AG04449 (cell line): ENCODE results near the gene REX1BD.

Experiments used
- CTCF ChIA-PET: fragments of 350-600 bp; formaldehyde crosslinking; extraction: SDS; loops from one replicate; lab custom pipeline; 2021; ENCODE audit warnings: antibody characterized with exemption; lab: Yijun Ruan, JAX
- POLR2A ChIA-PET: fragments of 400-600, 350-600 bp; formaldehyde crosslinking; extraction: SDS; loops from one replicate; lab custom pipeline; 2020; ENCODE audit warnings: antibody characterized with exemption, inconsistent platforms; lab: Yijun Ruan, JAX
- DNase-seq: peaks from one replicate; pipeline ENCODE4 v3.0.0-alpha.2; 2010; ENCODE audit warnings: low read depth, low spot score
- H3K4me3 ChIP-seq: 2 replicates; pipeline ENCODE4 v1.5.1; 2011; ENCODE audit warnings: low read depth, mild to moderate bottlenecking, control low read depth, low read length
- TF ChIP-seq, protein P1 (sequence below): IDR thresholded peaks from one replicate; pipeline ENCODE4 v1.5.1; 2011; ENCODE audit warnings: mild to moderate bottlenecking, moderate library complexity, low read length, control low read depth, inconsistent platforms; ENCODE audit not compliant: insufficient read depth; ENCODE audit errors: missing control alignments

REX1BD gene

DNA sequence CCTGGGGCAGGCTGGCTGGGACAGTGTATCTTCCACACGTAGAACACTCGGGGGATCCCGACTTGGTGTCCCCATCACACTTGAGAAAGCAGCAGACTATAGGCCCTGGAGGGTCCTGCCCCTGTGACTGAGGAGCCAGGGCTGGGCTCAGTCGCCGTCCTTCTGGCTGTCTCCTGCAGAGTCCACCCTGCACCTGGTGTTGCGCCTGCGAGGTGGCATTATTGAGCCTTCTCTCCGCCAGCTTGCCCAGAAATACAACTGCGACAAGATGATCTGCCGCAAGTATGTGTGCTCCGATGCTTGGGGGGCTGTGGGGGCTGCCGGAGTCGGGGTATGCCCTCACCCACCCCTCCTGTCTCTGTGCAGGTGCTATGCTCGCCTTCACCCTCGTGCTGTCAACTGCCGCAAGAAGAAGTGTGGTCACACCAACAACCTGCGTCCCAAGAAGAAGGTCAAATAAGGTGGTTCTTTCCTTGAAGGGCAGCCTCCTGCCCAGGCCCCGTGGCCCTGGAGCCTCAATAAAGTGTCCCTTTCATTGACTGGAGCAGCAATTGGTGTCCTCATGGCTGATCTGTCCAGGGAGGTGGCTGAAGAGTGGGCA lies 13.8 kb upstream of the REX1BD start:
- no peak overlapping the region for H3K4me3 ChIP-seq
- POLR2A ChIA-PET = no interaction called here

GRCh38 chr19:18576383-18576782 lies 12.2 kb upstream of the REX1BD start:
- TF ChIP-seq, protein P1, sequence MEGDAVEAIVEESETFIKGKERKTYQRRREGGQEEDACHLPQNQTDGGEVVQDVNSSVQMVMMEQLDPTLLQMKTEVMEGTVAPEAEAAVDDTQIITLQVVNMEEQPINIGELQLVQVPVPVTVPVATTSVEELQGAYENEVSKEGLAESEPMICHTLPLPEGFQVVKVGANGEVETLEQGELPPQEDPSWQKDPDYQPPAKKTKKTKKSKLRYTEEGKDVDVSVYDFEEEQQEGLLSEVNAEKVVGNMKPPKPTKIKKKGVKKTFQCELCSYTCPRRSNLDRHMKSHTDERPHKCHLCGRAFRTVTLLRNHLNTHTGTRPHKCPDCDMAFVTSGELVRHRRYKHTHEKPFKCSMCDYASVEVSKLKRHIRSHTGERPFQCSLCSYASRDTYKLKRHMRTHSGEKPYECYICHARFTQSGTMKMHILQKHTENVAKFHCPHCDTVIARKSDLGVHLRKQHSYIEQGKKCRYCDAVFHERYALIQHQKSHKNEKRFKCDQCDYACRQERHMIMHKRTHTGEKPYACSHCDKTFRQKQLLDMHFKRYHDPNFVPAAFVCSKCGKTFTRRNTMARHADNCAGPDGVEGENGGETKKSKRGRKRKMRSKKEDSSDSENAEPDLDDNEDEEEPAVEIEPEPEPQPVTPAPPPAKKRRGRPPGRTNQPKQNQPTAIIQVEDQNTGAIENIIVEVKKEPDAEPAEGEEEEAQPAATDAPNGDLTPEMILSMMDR = no peak
- ChIA-PET CTCF (interaction anchor here (3.0 kb wide), 1 partner anchor 12 kb away, joined by 29 read pairs; the partner anchor contains the start of gene REX1BD), POLR2A (interaction anchor here (0.7 kb wide), 1 partner anchor 12 kb away, joined by 3 read pairs; the partner anchor contains the start of gene REX1BD)
- no peak overlapping the region for H3K4me3 ChIP-seq
- no peak for DNase-seq

More for the DNA sequence above, 13.8 kb upstream of the REX1BD start:
- CTCF ChIA-PET = interaction anchor here (1.1 to 5.0 kb wide), 3 partner anchors 13 to 272 kb away, joined by 3 to 53 read pairs (median 22); partner anchors contain the start of gene REX1BD
- TF ChIP-seq, protein P1 = no peak
- no peak for DNase-seq

DNA sequence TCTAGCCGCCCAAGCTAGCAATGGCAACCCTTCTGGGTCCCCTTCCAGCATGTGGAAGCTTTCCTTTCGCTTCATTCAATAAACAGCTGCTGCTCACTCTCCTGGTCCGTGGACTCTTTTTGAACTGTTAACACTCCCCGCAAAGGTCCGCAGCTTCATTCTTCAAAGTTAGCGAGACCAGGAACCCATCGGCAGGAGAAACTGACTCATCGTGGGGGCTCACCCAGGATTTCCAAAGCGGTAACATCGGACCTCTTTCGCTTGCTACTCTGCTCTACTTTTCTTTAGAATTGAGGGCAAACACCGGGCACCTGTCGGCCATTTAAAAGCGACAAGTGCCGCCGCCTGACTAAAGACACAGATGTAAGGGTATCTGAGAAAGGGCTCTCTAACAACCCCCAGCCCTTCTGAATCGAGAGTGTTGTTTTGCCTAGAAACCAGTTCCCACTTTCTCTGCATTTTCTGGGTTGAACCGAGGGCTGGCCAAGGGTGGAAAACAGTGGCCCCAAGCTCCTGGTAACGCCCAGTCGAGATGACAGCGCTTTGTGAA lies 11.2 kb upstream of the REX1BD start:
- DNase-seq = no peak
- POLR2A ChIA-PET = interaction anchor here (0.6 to 1.0 kb wide), 2 partner anchors 10 to 19 kb away, joined by 3 to 4 read pairs; partner anchors contain the start of gene KXD1
- no peak overlapping the region for H3K4me3 ChIP-seq
- TF ChIP-seq, protein P1 = no peak
- CTCF ChIA-PET = interaction anchor here (0.7 to 3.0 kb wide), 2 partner anchors 11 to 120 kb away, joined by 3 to 29 read pairs; partner anchors contain the start of gene REX1BD

- DNase-seq = no peak
- H3K4me3 ChIP-seq = no peak overlapping the region
- POLR2A ChIA-PET = interaction anchor here (1.3 kb wide), 1 partner anchor 8 kb away, joined by 4 read pairs; the partner anchor contains the start of gene UBA52
- TF ChIP-seq, protein P1 = no peak
- CTCF ChIA-PET = interaction anchor here (1.0 to 3.7 kb wide), 4 partner anchors 9 to 268 kb away, joined by 3 to 17 read pairs (median 10); partner anchors contain the start of gene REX1BD
Observed at GRCh38 chr19:18580311-18580710, 8.3 kb upstream of the REX1BD start.

DNA sequence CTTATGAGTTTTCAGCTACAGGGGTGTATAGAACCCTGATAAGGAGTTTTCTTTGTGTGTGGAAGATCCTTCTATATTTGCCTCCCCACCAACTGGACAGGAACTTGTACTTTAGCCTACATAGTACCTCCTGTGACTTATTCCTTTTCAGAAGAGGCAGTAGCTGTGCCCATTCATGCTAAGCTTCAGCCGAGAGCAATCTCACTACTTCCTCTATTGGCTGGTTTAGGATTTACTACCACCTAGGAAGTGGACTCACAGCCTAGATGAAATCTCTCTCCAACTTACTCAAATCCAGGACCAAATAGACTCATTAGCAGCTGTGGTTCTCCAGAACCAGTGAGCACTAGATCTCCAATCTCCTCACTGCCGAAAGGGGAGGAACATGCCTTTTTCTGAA lies 2.3 kb upstream of the REX1BD start:
- no peak overlapping the region for H3K4me3 ChIP-seq
- TF ChIP-seq, protein P1 = no peak
- ChIA-PET POLR2A (interaction anchor here (0.9 kb wide), 1 partner anchor 14 kb away, joined by 3 read pairs; the partner anchor contains the start of gene UBA52), CTCF (interaction anchor here (0.7 to 15.9 kb wide), 8 partner anchors 8 to 280 kb away, joined by 3 to 286 read pairs (median 4); partner anchors contain the start of genes KXD1 and UBA52)
- no peak for DNase-seq
